HG03571 (cell line): ENCODE data around the gene GRIK1.

Experiments used
- ATAC-seq: cut with Tn5 transposase; IDR thresholded peaks from one replicate; pipeline ENCODE4 v1.9.1; 2021; ENCODE audit not compliant: unreplicated experiment

GRIK1 gene

DNA sequence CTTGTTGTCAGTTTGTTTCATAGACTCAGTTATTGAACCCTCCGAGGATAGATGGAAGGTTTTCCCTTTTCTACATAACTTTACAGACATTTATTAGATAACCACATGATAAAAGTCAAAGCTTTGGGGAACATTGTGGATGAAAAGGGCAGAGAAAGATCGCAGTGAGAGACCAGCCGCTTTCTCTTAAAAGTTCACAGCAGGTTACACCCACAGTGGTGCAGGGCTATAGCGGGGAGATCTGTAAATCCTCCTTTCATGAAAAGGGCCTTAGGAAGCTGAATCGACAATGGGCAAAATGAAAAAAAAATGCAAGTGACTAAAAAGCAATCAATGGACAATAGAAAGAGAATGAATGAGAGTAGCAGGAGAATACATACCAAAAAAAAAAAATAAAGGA, 218.6 kb downstream of the GRIK1 start:
- ATAC-seq: no peak

- no peak for ATAC-seq
Observed at GRCh38 chr21:29719521-29719920, 220.3 kb downstream of the GRIK1 start.

GRCh38 chr21:29718081-29718815, 221.5 kb downstream of the GRIK1 start:
- no peak for ATAC-seq

GRCh38 chr21:29717659-29718058, 222.1 kb downstream of the GRIK1 start:
- ATAC-seq: no peak

DNA sequence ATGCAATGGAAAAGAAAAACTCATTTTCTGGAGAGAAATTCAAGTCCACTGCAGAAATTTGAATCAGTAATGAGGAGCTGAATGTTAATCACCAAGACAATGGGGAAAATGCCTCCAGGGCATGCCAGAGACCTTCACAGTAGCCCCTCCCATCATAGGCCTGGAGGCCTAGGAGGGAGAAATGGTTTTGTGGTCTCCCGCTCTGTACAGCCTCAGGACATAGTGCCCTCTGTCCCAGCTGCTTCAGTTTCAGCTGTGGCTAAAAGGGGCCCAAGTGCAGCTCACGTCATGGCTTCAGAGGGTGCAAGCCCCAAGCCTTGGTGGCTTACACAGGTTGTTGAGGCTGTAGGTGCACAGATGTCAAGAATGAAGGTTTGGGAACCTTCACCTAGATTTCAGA, 223.0 kb downstream of the GRIK1 start:
- no peak for ATAC-seq

DNA sequence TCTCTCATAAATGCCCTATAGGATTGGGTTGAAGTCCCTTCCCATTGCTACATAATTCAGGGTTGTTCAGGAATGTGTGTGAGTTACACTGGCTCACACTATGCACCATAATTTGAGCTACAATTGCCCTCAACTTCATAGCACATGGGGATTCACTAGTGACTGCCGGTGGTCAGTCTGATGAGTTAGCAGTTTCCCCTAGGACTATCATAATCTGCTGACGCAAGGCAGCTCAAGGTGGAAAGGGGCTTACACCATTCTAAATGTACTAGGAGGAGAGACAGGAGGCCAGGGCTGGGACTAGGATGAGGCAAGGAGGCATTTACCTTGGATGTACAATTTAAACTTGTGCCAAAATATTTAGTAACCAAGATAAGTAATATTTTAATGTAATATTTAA, 224.7 kb downstream of the GRIK1 start:
- no peak for ATAC-seq

GRCh38 chr21:29712818-29713217, 227.0 kb downstream of the GRIK1 start:
- ATAC-seq: no peak

DNA sequence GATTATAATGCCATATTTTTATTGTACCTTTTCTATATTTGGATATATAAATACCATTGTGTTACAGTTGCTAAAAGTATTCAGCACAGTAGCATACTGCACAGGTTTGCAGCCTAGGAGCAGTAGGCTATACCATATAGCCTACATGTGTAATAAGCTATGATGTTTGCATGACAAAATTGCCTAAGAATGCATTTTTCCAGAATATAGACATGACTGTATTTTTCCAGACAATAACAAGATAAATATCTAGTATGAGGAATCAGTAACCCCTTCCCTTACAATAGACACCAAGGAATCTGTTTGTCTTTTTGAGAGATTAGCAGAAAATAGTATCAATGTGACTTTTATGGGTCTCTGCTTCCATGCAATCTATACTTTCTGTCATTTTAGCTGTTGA, 228.6 kb downstream of the GRIK1 start:
- ATAC-seq: no peak

DNA sequence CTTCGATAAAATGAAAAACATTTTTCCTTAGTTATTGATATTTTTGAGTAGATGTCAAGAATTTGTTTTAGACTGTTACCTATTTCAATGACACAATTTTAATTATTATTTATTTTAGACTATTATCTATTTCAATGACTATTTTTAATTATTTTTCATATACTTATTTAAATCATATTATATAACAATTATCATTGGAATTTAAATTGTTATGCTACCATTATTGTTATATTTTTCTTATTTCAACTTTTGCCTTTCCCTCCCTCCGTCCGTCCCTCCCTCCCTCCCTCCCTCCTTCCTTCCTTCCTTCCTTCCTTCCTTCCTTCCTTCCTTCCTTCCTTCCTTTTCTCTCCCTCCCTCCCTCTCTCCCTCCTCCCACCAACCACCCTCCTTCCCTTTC, 229.3 kb downstream of the GRIK1 start:
- ATAC-seq: no peak

- no peak for ATAC-seq
Observed at GRCh38 chr21:29708401-29708800, 231.4 kb downstream of the GRIK1 start.

DNA sequence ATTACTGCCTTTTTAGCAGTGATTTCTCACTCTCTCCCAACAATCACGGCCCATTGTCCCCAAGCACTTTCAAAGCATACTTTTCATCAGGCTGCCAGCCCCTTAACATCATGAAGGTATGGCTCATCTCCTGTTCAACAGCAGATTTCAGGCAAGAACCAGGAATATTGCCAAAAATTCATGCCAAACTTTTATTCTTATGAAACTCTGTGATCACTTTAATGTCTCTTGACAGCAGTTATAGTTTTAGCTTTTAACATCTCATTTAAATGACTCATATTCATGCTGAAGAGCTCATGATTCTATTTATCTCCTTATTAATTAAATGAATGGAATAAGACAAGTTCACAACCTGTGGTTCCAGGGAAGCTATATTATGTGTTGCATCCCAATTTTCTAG, 235.1 kb downstream of the GRIK1 start:
- no peak for ATAC-seq

DNA sequence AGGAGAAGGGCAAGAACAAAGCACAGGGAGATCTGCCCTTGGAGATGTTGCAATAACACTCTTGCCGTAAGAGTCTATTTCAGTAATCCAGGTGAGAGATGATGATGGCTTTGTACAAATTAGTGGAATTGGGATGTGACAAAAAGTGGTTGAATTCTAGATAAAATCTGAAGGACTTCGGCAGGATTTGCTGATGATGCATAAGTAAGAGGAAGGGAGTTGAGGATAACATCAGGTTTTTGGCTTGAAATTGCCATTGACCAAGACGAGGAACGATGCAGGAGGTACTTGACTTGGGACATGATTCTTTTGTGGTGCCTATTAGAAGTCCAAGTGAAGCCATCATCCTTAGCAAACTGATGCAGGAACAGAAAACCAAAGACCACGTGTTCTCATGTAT, 238.1 kb downstream of the GRIK1 start:
- ATAC-seq: no peak

DNA sequence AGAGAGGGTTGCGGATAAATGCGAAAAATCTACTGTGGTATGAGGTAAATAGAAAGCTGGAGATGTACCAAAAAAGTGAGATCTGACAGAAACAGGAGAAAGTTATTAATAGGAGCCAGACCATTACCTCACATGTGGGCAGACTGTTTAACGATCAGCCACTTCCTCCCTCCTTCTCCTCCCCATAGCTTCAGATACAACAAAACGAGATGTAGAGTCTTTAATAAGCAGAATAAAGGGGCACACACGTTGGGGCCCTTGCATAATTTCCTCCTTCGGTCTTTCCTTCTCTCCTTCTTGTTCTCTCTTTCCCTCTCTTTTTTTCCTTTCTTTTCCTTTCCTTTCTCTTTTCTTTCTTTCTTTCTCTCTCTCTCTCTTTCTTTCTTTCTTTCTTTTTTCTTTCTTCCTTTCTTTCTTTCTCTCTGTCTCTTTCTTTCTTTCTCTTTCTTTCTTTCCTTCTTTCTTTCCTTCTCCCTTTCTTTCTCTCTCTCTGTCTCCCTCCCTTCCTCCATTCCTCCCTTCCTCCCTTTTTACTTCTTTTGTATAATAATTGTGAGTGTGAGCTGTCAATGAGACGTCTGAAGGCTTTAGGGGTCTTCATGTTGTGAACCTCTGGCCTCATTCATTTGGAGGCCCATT, 242.1 kb downstream of the GRIK1 start:
- no peak for ATAC-seq

GRCh38 chr21:29696937-29697336, 242.9 kb downstream of the GRIK1 start:
- ATAC-seq: no peak

DNA sequence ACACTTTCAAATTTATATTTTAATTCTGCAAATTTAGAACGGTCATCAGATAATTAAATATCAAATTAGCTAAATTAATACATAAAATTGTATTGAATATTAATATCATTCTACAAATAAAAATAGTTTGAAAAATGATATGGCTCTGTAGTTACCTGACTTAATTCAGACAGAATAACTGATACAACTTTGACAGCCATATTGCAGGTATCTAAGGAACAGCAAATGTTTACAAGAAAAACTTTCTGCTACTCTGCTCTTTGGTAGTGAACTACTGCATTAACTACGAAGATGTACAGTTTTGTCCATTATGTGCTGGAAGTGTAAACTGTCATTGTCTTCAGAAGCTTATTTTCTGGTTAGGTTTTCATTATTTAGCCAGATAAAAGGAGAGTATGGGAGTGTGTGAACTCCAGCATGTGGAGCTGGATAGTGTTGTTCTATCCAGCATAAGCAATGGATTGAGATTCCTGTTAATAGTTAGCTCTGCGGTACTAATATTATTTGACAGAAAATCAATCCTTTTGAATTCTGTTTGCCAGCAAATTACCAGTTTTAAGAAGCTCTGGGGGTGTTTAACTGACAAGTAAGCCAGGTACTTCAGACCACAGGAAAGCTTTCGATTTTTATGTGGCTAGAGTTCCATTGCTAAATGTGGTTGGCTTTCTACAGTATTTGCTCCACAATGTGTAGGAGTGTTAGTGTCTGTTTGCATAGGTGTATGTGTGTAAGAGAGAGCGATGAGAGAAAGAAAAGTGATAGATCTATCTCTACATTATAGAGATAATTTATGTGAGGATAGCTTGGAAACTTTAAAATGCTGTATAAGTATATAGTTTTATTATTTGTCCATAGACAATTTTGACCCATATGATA, 247.9 kb downstream of the GRIK1 start:
- ATAC-seq: no peak

- no peak for ATAC-seq
Observed at GRCh38 chr21:29689753-29690152, 250.0 kb downstream of the GRIK1 start.

- ATAC-seq: no peak
Observed at GRCh38 chr21:29684106-29684505, 255.7 kb downstream of the GRIK1 start.

GRCh38 chr21:29682800-29683199, 257.0 kb downstream of the GRIK1 start:
- no peak for ATAC-seq

- ATAC-seq: no peak
Observed at GRCh38 chr21:29680273-29680672, 259.5 kb downstream of the GRIK1 start.

DNA sequence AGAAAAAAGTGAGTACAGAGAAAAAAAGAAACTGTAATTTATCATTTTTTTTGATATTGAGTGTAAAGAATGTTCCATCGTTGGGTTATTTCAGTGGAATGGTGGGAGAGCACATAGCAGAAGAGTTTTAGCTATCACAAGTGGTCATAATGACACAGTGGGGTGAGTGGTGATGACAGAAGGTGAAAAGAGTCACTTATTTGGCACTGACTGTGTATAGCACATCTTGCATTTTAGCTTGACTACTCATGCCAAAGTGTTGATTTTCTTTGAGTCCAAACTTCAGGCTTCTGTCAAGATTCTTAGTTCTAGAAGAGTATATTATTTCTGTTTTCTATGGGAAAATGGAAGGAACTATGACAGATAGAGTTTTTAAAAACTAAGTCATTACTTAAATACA, 261.2 kb downstream of the GRIK1 start:
- no peak for ATAC-seq

GRCh38 chr21:29677326-29677725, 262.5 kb downstream of the GRIK1 start:
- no peak for ATAC-seq

- ATAC-seq: no peak
Observed at GRCh38 chr21:29676395-29676794, 263.4 kb downstream of the GRIK1 start.
